ENCODE data around the gene C1R. TPM values are rescaled to one million over a fixed set of nuclear protein-coding genes. Genes with fewer than 3 reads are reported as not detected.

The C1R gene
- total and polyA plus RNA-seq, 7 experiments from 2014 or later = 1.0 to 7.2 (median 2.9) TPM

DNA sequence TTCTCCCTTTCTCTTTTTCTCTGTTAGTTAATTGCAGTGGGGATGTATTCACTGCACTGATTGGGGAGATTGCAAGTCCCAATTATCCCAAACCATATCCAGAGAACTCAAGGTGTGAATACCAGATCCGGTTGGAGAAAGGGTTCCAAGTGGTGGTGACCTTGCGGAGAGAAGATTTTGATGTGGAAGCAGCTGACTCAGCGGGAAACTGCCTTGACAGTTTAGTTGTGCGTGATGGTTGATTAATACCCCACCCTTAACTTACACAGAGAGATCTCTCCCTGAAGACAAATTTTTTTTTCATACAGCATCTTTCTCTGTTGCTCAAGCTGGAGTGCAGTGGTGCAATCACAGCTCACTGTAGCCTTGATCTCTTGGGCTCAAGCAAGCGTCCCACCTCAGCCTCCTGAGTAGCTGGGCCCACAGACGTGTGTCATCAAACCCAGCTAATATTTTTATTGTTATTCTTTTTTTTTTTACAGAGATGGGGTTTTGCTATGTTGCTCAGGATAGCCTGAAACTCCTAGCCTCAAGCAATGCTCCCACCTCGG, 27.1 kb downstream of the C1R start:
- Histone ChIP-seq H3K27me3 (ENCODE audit: control insufficient read depth in 2 of 2, insufficient read depth in 2 of 2, low read length in 2 of 2) (no peaks in the 10 kb centered on the region), H3K4me1 (ENCODE audit: control insufficient read depth in 2 of 2, insufficient read depth in 2 of 2, low read length in 2 of 2) (no peaks in the 10 kb centered on the region), H3K36me3 (ENCODE audit: control insufficient read depth in 2 of 3, insufficient read depth in 3 of 3, low read length in 3 of 3) (no peaks in the 10 kb centered on the region), H3K9me3 (ENCODE audit: control insufficient read depth in 2 of 3, low read length in 3 of 3) (no peaks in the 10 kb centered on the region), H3K4me3 (ENCODE audit: low read length) (no peak overlapping the region), H3K27ac (ENCODE audit: low read depth, low read length) (no peak overlapping the region)
- ATAC-seq (no peak), DNase-seq (no peak)
- Mint-ChIP-seq H3K27me3 (peaks cover 0 to 31% (median 12%) of the 10 kb centered on the region in 5 donors), H3K27ac (no peak overlapping the region), H3K4me1 (no peaks in the 10 kb centered on the region), H3K4me3 (no peak overlapping the region), H3K36me3 (no peaks in the 10 kb centered on the region), H3K9me3 (no peaks in the 10 kb centered on the region)
- ChIA-PET POLR2A (no interaction called here), CTCF (no interaction called here)
- intact Hi-C loops (cut with micrococcal nuclease) = no loop called here

DNA sequence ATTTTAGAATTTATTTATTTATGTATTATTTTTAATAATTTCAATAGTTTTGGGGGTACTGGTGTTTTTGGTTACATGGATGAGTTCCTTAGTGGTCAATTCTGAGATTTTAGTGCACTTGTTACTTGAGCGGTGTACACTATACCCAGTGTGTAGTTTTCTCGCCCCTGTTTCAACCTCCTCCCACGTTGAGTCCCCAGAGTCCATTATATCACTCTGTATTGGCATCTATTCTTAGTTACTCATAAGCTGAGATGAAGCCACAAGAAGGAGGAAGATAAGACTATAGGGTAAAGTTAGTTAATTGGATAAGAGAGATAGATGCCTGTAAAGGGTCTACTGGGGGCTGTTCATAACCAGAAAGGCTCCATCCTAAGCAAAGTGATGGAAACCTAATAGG, 27.7 kb downstream of the C1R start:
- no peak overlapping the region for H3K27ac ChIP-seq (ENCODE audit: low read depth, low read length)
- peaks cover 0 to 33% (median 15%) of the 10 kb centered on the region in 5 donors for H3K27me3 Mint-ChIP-seq
- no peak overlapping the region for H3K4me3 ChIP-seq (ENCODE audit: low read length)
- no peaks in the 10 kb centered on the region for H3K27me3 ChIP-seq (ENCODE audit: control insufficient read depth in 2 of 2, insufficient read depth in 2 of 2, low read length in 2 of 2)
- POLR2A ChIA-PET = no interaction called here
- ATAC-seq = no peak
- no peaks in the 10 kb centered on the region for H3K9me3 ChIP-seq (ENCODE audit: control insufficient read depth in 2 of 3, low read length in 3 of 3)
- CTCF ChIA-PET = no interaction called here
- no peak for DNase-seq
- no peaks in the 10 kb centered on the region for H3K9me3 Mint-ChIP-seq
- H3K4me3 Mint-ChIP-seq = no peak overlapping the region
- no peaks in the 10 kb centered on the region for H3K4me1 Mint-ChIP-seq
- no peaks in the 10 kb centered on the region for H3K36me3 ChIP-seq (ENCODE audit: control insufficient read depth in 2 of 3, insufficient read depth in 3 of 3, low read length in 3 of 3)
- no peaks in the 10 kb centered on the region for H3K36me3 Mint-ChIP-seq
- intact Hi-C loops (cut with micrococcal nuclease) = no loop called here
- no peaks in the 10 kb centered on the region for H3K4me1 ChIP-seq (ENCODE audit: control insufficient read depth in 2 of 2, insufficient read depth in 2 of 2, low read length in 2 of 2)
- no peak overlapping the region for H3K27ac Mint-ChIP-seq

DNA sequence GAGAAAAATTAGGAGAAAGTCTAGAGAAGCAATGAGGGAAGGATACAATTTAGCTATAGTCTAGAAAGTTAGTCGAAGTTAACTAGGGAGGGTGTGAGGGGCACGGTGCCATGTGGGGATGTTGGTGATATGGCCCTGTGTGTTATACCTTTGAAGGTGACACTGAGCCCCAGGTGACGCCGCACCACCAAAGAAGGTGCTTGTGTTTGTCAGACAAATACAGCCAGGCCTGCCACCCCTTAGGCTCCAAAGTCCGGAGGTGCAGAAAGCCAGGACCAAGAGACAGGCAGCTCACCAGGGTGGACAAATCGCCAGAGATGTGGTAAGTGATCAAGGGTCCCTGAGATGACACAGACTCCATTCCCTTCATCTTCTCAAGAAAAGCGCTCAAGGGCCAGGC, 30.6 kb downstream of the C1R start:
- H3K4me3 ChIP-seq (ENCODE audit: low read length) = no peak overlapping the region
- DNase-seq (no peak), ATAC-seq (no peak)
- H3K36me3 ChIP-seq (ENCODE audit: control insufficient read depth in 2 of 3, insufficient read depth in 3 of 3, low read length in 3 of 3) = no peaks in the 10 kb centered on the region
- no peaks in the 10 kb centered on the region for H3K9me3 ChIP-seq (ENCODE audit: control insufficient read depth in 2 of 3, low read length in 3 of 3)
- H3K9me3 Mint-ChIP-seq = no peaks in the 10 kb centered on the region
- ChIA-PET CTCF (interaction anchor here (0.8 kb wide), 1 partner anchor 193 kb away, joined by 4 read pairs; no protein-coding TSS in a partner anchor), POLR2A (no interaction called here)
- no peaks in the 10 kb centered on the region for H3K4me1 ChIP-seq (ENCODE audit: control insufficient read depth in 2 of 2, insufficient read depth in 2 of 2, low read length in 2 of 2)
- H3K4me1 Mint-ChIP-seq = no peaks in the 10 kb centered on the region
- H3K27me3 ChIP-seq (ENCODE audit: control insufficient read depth in 2 of 2, insufficient read depth in 2 of 2, low read length in 2 of 2) = no peaks in the 10 kb centered on the region
- peaks cover 10 to 27% (median 24%) of the 10 kb centered on the region in 5 donors for H3K27me3 Mint-ChIP-seq
- no peak overlapping the region for H3K4me3 Mint-ChIP-seq
- H3K27ac Mint-ChIP-seq = no peak overlapping the region
- H3K27ac ChIP-seq (ENCODE audit: low read depth, low read length) = no peak overlapping the region
- H3K36me3 Mint-ChIP-seq = no peaks in the 10 kb centered on the region
- intact Hi-C loops (cut with micrococcal nuclease) = no loop called here

DNA sequence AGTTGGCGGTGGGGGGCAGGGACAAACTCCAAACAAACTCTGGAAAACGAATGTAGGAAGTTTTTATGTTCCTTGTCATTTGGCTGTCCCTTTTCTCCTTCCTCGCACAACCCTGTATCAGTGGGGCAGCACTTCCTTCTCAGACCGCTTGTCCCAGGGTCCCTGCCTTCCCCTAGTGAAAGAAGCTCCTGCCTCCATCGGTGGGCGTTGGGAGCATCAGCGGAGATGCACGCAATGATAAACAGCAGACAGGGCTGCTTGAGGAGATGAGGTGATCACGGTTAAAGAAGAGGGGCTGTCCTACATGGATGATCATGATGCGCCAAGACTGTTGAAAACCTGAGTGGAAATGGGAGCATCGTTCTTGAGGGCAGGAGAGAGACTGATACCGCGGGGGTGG, 31.1 kb downstream of the C1R start:
- H3K27ac Mint-ChIP-seq = no peak overlapping the region
- H3K36me3 ChIP-seq (ENCODE audit: control insufficient read depth in 2 of 3, insufficient read depth in 3 of 3, low read length in 3 of 3) = no peaks in the 10 kb centered on the region
- H3K4me1 ChIP-seq (ENCODE audit: control insufficient read depth in 2 of 2, insufficient read depth in 2 of 2, low read length in 2 of 2) = no peaks in the 10 kb centered on the region
- H3K36me3 Mint-ChIP-seq = no peaks in the 10 kb centered on the region
- H3K9me3 Mint-ChIP-seq = no peaks in the 10 kb centered on the region
- ChIA-PET POLR2A (no interaction called here), CTCF (interaction anchor here (0.8 kb wide), 1 partner anchor 193 kb away, joined by 4 read pairs; no protein-coding TSS in a partner anchor)
- no peak overlapping the region for H3K4me3 ChIP-seq (ENCODE audit: low read length)
- ATAC-seq = no peak
- H3K27me3 Mint-ChIP-seq = peaks cover 13 to 27% (median 23%) of the 10 kb centered on the region in 5 donors
- intact Hi-C loops (cut with micrococcal nuclease) = no loop called here
- H3K27me3 ChIP-seq (ENCODE audit: control insufficient read depth in 2 of 2, insufficient read depth in 2 of 2, low read length in 2 of 2) = no peaks in the 10 kb centered on the region
- no peaks in the 10 kb centered on the region for H3K4me1 Mint-ChIP-seq
- no peak overlapping the region for H3K4me3 Mint-ChIP-seq
- no peak overlapping the region for H3K27ac ChIP-seq (ENCODE audit: low read depth, low read length)
- H3K9me3 ChIP-seq (ENCODE audit: control insufficient read depth in 2 of 3, low read length in 3 of 3) = no peaks in the 10 kb centered on the region
- DNase-seq = no peak

DNA sequence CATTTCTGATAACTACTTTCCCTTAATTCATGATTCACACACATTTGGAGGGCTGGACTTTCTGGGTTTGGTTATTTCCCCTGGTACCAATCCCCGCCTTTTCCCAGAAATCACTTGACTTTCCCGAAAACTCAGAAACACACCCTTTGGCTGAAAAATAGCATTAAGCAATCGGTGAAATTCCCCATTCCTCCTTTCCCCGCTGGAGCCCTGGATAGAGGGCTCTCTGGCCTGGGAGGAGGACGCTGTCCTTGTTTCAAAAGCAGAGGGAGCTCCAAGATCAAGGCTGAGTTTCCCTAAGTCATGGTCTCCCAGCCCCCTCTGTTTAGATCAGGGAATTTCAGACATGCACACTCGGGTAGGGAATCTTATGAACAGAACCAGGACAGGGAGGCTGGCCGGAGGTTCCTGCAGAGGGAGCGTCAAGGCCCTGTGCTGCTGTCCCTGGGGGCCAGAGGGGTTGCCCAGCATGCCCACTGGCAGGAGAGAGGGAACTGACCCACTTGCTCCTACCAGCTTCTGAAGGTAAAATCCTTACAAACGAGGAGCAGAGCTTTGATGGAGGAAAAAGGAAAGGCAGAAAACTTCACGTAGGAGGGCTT, 31.8 kb downstream of the C1R start, which contains the start of gene C1S:
Gene C1S, plus strand, starts transcription at position 366 of the 602 bp plus-strand sequence. CDS start 1,195 bp downstream, outside the sequence.
- Histone ChIP-seq H3K4me3 (ENCODE audit: low read length) (no peak within 1 kb of the TSS), H3K27me3 (ENCODE audit: control insufficient read depth in 2 of 2, insufficient read depth in 2 of 2, low read length in 2 of 2) (no peaks in the 10 kb centered on the region), H3K36me3 (ENCODE audit: control insufficient read depth in 2 of 3, insufficient read depth in 3 of 3, low read length in 3 of 3) (no peaks in the 10 kb centered on the region), H3K27ac (ENCODE audit: low read depth, low read length) (no peak within 1 kb of the TSS), H3K4me1 (ENCODE audit: control insufficient read depth in 2 of 2, insufficient read depth in 2 of 2, low read length in 2 of 2) (no peaks in the 10 kb centered on the region), H3K9me3 (ENCODE audit: control insufficient read depth in 2 of 3, low read length in 3 of 3) (no peaks in the 10 kb centered on the region)
- Mint-ChIP-seq H3K4me1 (no peaks in the 10 kb centered on the region), H3K36me3 (no peaks in the 10 kb centered on the region), H3K27me3 (peaks cover 16 to 30% (median 26%) of the 10 kb centered on the region in 5 donors), H3K27ac (peak within 1 kb of the TSS in 1 of 9 donors; percentile 1), H3K9me3 (no peaks in the 10 kb centered on the region), H3K4me3 (no peak within 1 kb of the TSS)
- intact Hi-C loops (cut with micrococcal nuclease) = no loop called here
- ChIA-PET CTCF (no interaction called here), POLR2A (no interaction called here)
- ATAC-seq (no peak), DNase-seq (no peak)

DNA sequence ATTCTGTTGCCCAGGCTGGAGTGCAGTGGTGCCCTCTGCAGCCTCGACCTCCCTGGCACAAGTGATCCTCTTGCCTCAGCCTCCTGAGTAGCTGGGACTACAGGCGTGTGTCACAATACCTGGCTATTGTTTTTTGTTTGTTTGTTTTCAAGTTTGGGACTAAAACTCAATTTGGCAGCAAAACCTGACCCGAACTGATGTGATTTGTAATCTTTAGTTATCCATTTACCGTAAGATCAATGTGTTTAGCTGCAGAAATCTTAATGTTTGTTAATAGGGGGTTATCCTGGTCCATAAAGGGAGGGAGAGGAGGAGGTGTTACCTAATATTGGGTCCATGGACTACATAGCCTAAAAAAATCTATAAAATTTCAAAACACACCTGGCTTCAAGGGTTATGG, 32.5 kb downstream of the C1R start:
- POLR2A ChIA-PET = interaction anchor here (0.6 kb wide), 1 partner anchor 758 kb away, joined by 4 read pairs; no protein-coding TSS in a partner anchor

DNA sequence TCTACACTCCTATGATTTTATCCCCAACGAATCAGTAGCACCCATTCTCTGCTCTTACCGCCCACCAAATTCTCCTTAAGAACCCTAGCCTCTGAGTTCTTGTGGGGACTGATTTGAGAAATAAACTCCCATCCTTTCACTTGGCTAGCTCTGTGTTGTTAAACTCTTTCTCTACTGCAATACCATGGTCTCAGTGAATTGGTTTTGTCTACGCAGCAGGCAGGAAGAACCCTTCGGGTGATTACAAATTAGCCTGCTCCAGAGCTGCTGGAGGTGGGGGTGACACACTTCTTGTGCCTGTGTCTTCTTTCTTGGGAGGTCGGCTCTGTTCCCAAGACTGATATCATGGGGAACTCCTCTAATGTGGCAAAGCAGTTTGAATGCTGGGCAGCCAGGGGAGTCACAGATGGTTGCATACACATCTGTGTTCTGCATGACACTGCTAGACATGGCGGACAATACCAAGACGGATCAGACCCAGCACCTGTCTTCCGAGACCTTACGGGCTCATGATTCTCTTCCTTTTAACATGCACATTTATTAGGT, 33.3 kb downstream of the C1R start:
- Histone ChIP-seq H3K4me3 (ENCODE audit: low read length) (no peak overlapping the region), H3K27ac (ENCODE audit: low read depth, low read length) (no peak overlapping the region), H3K27me3 (ENCODE audit: control insufficient read depth in 2 of 2, insufficient read depth in 2 of 2, low read length in 2 of 2) (no peaks in the 10 kb centered on the region), H3K4me1 (ENCODE audit: control insufficient read depth in 2 of 2, insufficient read depth in 2 of 2, low read length in 2 of 2) (no peaks in the 10 kb centered on the region), H3K36me3 (ENCODE audit: control insufficient read depth in 2 of 3, insufficient read depth in 3 of 3, low read length in 3 of 3) (no peaks in the 10 kb centered on the region), H3K9me3 (ENCODE audit: control insufficient read depth in 2 of 3, low read length in 3 of 3) (no peaks in the 10 kb centered on the region)
- Mint-ChIP-seq H3K36me3 (no peaks in the 10 kb centered on the region), H3K27me3 (peaks cover 16 to 42% (median 30%) of the 10 kb centered on the region in 5 donors), H3K4me1 (no peaks in the 10 kb centered on the region), H3K4me3 (no peak overlapping the region), H3K9me3 (no peaks in the 10 kb centered on the region), H3K27ac (no peak overlapping the region)
- no peak for ATAC-seq
- DNase-seq = no peak
- intact Hi-C loops (cut with micrococcal nuclease) = no loop called here
- ChIA-PET CTCF (no interaction called here), POLR2A (no interaction called here)

More for the DNA sequence above, 32.5 kb downstream of the C1R start:
- Histone ChIP-seq H3K27ac (ENCODE audit: low read depth, low read length) (no peak overlapping the region), H3K27me3 (ENCODE audit: control insufficient read depth in 2 of 2, insufficient read depth in 2 of 2, low read length in 2 of 2) (no peaks in the 10 kb centered on the region), H3K4me1 (ENCODE audit: control insufficient read depth in 2 of 2, insufficient read depth in 2 of 2, low read length in 2 of 2) (no peaks in the 10 kb centered on the region), H3K36me3 (ENCODE audit: control insufficient read depth in 2 of 3, insufficient read depth in 3 of 3, low read length in 3 of 3) (no peaks in the 10 kb centered on the region), H3K9me3 (ENCODE audit: control insufficient read depth in 2 of 3, low read length in 3 of 3) (no peaks in the 10 kb centered on the region), H3K4me3 (ENCODE audit: low read length) (no peak overlapping the region)
- peaks cover 16 to 35% (median 26%) of the 10 kb centered on the region in 5 donors for H3K27me3 Mint-ChIP-seq
- CTCF ChIA-PET = no interaction called here
- H3K4me1 Mint-ChIP-seq = no peaks in the 10 kb centered on the region
- H3K9me3 Mint-ChIP-seq = no peaks in the 10 kb centered on the region
- no peaks in the 10 kb centered on the region for H3K36me3 Mint-ChIP-seq
- no peak overlapping the region for H3K27ac Mint-ChIP-seq
- intact Hi-C loops (cut with micrococcal nuclease) = no loop called here
- DNase-seq (no peak), ATAC-seq (no peak)
- H3K4me3 Mint-ChIP-seq = no peak overlapping the region
